Thoracic aorta (tissue), 2 donors: ENCODE data around the gene CCDC13. TPM values are rescaled to one million over a fixed set of nuclear protein-coding genes. Genes with fewer than 3 reads are reported as not detected.

ENCODE experiments used
- ATAC-seq: fragments of 150-250 bp; one replicate; pipeline ENCODE4 v1.8.0; 2017; ENCODE audit warnings: low read depth; ENCODE audit not compliant: insufficient number of reproducible peaks, low FRiP score
- DNase-seq: peaks from one replicate; pipeline ENCODE4 v3.0.0-alpha.2; 2020; ENCODE audit warnings: low spot score
- H3K27ac ChIP-seq, 2 donors: fragments of 200-600 bp; sonication (generic); 1 replicate in 1 of 2; 2 replicates in 1 of 2; pipeline ENCODE4 v1.5.1; 2016; ENCODE audit warnings: mild to moderate bottlenecking in 2 of 2, moderate library complexity in 2 of 2
- H3K27me3 ChIP-seq: fragments of 200-600 bp; sonication (generic); replicated peaks from 2 replicates; pipeline ENCODE4 v1.6.0; 2016; ENCODE audit warnings: mild to moderate bottlenecking; ENCODE audit not compliant: insufficient read depth
- H3K36me3 ChIP-seq: fragments of 200-600 bp; sonication (generic); one replicate; pipeline ENCODE4 v1.5.1; 2016
- H3K4me1 ChIP-seq, 2 donors: fragments of 200-600 bp; sonication (generic); 1 replicate in 1 of 2; 2 replicates in 1 of 2; pipeline versions ENCODE4 v1.5.1 to v1.6.0; 2016; ENCODE audit warnings: low read depth in 2 of 2, mild to moderate bottlenecking in 1 of 2; ENCODE audit not compliant: control insufficient read depth in 1 of 2
- H3K4me3 ChIP-seq: fragments of 200-600 bp; sonication (generic); 2 replicates; pipeline ENCODE4 v1.5.1; 2016; ENCODE audit warnings: mild to moderate bottlenecking
- H3K9me3 ChIP-seq: fragments of 200-600 bp; sonication (generic); 2 replicates; pipeline ENCODE4 v1.5.1; 2016
- total RNA-seq, 2 donors: library from RNA; depleted of rRNA; stranded (reverse); fragments of >200 nt; gene quantifications; one replicate each; pipeline versions ENCODE4 v1.1.0 to v1.2.3, GENCODE V29; 2016
- TF ChIP-seq, protein P1 (sequence below): fragments of 200-600 bp; sonication (generic); IDR thresholded peaks from one replicate; pipeline ENCODE4 v1.5.1; 2019; ENCODE audit warnings: antibody characterized with exemption

The CCDC13 gene, protein sequence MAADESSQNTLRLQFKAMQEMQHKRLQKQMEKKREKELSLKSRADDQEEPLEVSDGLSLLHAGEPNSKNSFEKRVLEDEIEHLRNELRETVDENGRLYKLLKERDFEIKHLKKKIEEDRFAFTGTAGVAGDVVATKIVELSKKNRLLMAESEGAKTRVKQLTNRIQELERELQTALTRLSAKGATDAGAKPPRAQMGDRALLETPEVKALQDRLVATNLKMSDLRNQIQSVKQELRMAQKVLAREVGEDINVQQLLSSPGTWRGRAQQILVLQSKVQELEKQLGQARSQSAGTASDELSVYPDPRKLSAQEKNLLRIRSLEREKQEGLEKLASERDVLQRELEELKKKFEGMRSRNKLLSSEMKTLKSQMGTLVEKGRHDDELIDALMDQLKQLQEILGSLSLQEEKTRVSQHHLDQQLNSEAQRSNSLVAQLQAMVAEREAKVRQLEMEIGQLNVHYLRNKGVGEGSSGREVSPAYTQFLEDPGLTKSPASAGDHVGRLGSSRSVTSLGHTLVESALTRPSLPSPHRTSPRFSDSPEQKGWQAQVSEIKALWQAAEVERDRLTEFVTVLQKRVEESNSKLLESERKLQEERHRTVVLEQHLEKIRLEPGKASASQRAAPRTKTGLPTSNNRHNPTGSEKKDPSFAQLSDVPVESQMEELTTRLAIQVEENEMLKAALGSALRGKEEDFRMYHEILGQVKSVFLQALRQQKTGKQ
- total RNA-seq: 1 to 10 TPM; 1.5 to 3.1 TPM

- Histone ChIP-seq H3K4me1 (peaks cover 0 to 22% of the 10 kb centered on the region in 2 donors), H3K27ac (peak within 1 kb of the TSS; percentile 41 to 52), H3K4me3 (peak within 1 kb of the TSS; percentile 75), H3K9me3 (no peaks in the 10 kb centered on the region), H3K36me3 (no peaks in the 10 kb centered on the region), H3K27me3 (no peaks in the 10 kb centered on the region)
- peak; percentile 85 for DNase-seq
- TF ChIP-seq, protein P1, sequence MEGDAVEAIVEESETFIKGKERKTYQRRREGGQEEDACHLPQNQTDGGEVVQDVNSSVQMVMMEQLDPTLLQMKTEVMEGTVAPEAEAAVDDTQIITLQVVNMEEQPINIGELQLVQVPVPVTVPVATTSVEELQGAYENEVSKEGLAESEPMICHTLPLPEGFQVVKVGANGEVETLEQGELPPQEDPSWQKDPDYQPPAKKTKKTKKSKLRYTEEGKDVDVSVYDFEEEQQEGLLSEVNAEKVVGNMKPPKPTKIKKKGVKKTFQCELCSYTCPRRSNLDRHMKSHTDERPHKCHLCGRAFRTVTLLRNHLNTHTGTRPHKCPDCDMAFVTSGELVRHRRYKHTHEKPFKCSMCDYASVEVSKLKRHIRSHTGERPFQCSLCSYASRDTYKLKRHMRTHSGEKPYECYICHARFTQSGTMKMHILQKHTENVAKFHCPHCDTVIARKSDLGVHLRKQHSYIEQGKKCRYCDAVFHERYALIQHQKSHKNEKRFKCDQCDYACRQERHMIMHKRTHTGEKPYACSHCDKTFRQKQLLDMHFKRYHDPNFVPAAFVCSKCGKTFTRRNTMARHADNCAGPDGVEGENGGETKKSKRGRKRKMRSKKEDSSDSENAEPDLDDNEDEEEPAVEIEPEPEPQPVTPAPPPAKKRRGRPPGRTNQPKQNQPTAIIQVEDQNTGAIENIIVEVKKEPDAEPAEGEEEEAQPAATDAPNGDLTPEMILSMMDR: no peak
- ATAC-seq: peak; percentile 68
These were observed at the start of gene CCDC13 for GRCh38 chr3:42772670-42773408. TSS of gene CCDC13 (minus strand) at chr3:42773253. CDS start at chr3:42758345, 14,908 bp downstream.

- TF ChIP-seq, protein P1: no peak
- H3K4me3 ChIP-seq: no peak overlapping the region
These were observed 49.8 kb upstream of the CCDC13 start for GRCh38 chr3:42822828-42823227.

GRCh38 chr3:42820746-42821051, 47.6 kb upstream of the CCDC13 start:
- Histone ChIP-seq H3K27me3 (no peaks in the 10 kb centered on the region), H3K36me3 (no peaks in the 10 kb centered on the region), H3K9me3 (no peaks in the 10 kb centered on the region), H3K27ac (no peak overlapping the region), H3K4me1 (peaks cover 0 to 11% of the 10 kb centered on the region in 2 donors), H3K4me3 (no peak overlapping the region)
- TF ChIP-seq, protein P1: no peak
- no peak for ATAC-seq
- no peak for DNase-seq

More at GRCh38 chr3:42822828-42823227, 49.8 kb upstream of the CCDC13 start:
- ATAC-seq (no peak), DNase-seq (no peak)
- Histone ChIP-seq H3K27me3 (no peaks in the 10 kb centered on the region), H3K27ac (no peak overlapping the region), H3K36me3 (no peaks in the 10 kb centered on the region), H3K4me1 (peaks cover 0 to 11% of the 10 kb centered on the region in 2 donors), H3K9me3 (no peaks in the 10 kb centered on the region)

GRCh38 chr3:42819351-42819965, 46.4 kb upstream of the CCDC13 start:
- no peak for ATAC-seq
- H3K4me1 ChIP-seq: peaks cover 0 to 11% of the 10 kb centered on the region in 2 donors
- no peak overlapping the region for H3K27ac ChIP-seq

More at GRCh38 chr3:42819351-42819965, 46.4 kb upstream of the CCDC13 start:
- TF ChIP-seq, protein P1: no peak
- Histone ChIP-seq H3K4me3 (no peak overlapping the region), H3K36me3 (no peaks in the 10 kb centered on the region), H3K9me3 (no peaks in the 10 kb centered on the region), H3K27me3 (no peaks in the 10 kb centered on the region)
- no peak for DNase-seq
